HG02610 (cell line): ENCODE measurements around the gene SH3PXD2A.
A peak's percentile ranks its signal among the peaks of the same experiment; 100 is the strongest.
"Not testable (repeated sequence)": the region's sequence is repeated elsewhere in the genome, so short reads cannot be mapped to it uniquely, and the experiment has no call there.

Experiments used
- ATAC-seq: cut with Tn5 transposase; IDR thresholded peaks from one replicate; pipeline ENCODE4 v1.9.1; 2021; ENCODE audit warnings: mild to moderate bottlenecking, moderate library complexity; ENCODE audit not compliant: unreplicated experiment

Gene SH3PXD2A

GRCh38 chr10:103750836-103751235 is 104.5 kb downstream of the SH3PXD2A start:
- ATAC-seq = no peak

- no peak for ATAC-seq
Observed at GRCh38 chr10:103749779-103750178, 105.6 kb downstream of the SH3PXD2A start.

DNA sequence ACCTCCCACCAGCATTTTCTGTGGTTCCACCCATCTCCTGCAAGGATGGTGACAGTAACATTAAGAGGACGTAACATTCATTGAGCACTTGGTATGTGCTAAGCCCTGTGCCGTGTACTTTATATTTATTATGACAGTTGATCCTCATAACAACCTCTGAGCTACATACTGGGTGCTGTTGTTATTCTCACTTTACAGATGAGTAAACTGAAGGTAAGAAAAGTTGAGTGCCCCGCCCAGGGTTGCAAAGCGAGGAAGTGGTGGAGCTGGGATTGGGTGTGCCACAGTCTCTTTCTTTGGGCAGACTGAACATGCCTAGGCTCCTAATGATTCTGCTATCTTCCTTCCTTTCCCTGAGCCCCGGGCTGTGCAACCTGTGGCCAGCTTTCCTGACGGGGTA is 107.4 kb downstream of the SH3PXD2A start:
- no peak for ATAC-seq

GRCh38 chr10:103747193-103747865 is 108.0 kb downstream of the SH3PXD2A start:
- no peak for ATAC-seq

- no peak for ATAC-seq
Observed at GRCh38 chr10:103746598-103746997, 108.8 kb downstream of the SH3PXD2A start.

GRCh38 chr10:103745341-103746247 is 109.8 kb downstream of the SH3PXD2A start:
- ATAC-seq = peak; percentile 45

- ATAC-seq = no peak
Observed at GRCh38 chr10:103742824-103743223, 112.6 kb downstream of the SH3PXD2A start.

GRCh38 chr10:103740611-103741010 is 114.8 kb downstream of the SH3PXD2A start:
- no peak for ATAC-seq

GRCh38 chr10:103739039-103739764 is 116.2 kb downstream of the SH3PXD2A start:
- ATAC-seq = no peak

- ATAC-seq = no peak
Observed at GRCh38 chr10:103737735-103738367, 117.5 kb downstream of the SH3PXD2A start.

DNA sequence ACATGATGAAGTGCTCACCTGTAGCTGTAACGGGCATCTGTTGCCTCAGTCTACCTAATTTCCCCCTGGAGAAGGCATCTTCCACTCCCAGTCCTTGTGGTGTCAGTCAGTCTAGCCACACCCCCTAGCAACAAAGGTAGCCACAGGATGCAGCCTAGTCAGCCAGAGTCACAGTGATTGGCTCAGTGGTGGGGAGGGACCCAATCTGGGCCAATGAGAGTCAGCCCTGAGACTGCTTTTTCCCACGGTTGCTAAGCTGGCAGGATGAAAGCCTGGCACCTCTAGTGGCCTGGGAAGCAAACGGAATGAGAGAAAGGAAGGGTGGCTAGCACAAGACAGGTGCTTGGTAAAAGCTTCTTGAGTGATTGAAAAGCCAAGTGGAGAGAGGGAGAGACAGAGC is 118.6 kb downstream of the SH3PXD2A start:
- no peak for ATAC-seq

DNA sequence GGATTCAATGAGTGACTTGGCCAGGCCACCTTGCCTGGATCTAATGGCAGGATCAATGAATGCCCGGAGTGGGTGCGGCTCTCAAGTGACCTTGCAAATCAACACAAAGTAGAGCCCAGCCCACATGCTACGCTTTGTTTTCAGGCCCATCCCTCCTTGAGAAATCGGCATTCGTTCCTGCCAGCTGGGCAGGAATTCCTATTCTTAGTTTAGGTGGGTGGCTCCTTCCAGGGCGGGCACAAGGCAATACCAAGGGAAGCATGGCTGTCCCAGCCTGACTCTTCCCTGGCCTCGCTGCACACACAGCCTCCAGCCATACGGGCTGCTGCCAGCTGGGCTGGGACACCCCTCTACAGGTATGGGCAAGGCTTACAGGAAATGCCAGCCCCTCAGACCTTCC is 119.3 kb downstream of the SH3PXD2A start:
- ATAC-seq = no peak

- no peak for ATAC-seq
Observed at GRCh38 chr10:103734731-103735130, 120.6 kb downstream of the SH3PXD2A start.

DNA sequence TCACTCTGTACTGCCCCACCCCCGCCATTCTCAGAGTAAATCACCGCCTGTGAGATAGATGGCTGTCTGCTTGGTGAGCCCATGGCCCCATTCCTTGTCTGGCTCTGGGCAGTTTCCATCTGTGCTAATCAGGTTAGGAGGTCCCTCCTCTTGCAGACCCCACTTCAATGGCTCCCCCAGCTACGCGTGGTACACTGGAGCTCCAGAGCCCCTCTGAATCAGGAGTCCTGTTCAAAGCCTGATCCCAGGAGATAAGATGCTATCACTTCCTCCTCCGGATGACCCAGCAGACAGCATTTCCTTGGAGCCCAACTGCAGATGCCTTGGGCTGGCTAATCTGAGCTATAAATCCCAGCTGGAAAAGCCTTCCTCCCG is 122.3 kb downstream of the SH3PXD2A start:
- no peak for ATAC-seq

DNA sequence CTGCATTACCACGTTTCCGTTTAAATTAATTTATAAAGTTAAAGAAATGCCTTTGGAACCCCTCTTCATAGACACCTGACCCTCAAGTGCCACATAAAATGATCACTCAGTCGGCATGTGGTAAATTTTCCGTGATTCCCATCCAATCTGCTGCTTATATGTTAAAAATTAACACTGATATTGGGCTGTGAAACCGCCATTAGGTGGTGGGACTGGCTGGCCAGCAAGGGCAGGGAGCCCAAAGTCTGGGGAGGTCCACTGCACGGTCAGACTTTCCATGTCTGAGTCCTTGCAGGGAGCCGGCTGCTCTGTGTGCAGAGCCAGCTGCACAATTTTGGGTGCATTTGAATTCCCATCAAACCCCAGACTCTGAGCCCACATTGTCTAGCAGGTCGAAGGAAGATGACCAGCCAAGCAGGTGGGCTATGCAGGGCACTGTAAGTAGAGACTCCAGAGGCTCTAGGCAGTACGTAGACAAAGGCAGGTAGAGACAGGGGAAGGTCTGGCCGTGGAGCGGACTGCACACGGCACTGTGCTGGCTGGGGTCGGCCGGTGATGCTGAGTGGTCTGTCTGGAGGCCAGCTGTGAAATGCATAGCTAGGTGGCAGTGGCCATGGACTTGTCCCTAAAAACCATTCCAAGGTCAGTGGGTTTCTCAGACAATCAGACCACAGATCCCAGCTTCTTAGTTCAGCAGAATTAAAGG is 122.9 kb downstream of the SH3PXD2A start:
- no peak for ATAC-seq

DNA sequence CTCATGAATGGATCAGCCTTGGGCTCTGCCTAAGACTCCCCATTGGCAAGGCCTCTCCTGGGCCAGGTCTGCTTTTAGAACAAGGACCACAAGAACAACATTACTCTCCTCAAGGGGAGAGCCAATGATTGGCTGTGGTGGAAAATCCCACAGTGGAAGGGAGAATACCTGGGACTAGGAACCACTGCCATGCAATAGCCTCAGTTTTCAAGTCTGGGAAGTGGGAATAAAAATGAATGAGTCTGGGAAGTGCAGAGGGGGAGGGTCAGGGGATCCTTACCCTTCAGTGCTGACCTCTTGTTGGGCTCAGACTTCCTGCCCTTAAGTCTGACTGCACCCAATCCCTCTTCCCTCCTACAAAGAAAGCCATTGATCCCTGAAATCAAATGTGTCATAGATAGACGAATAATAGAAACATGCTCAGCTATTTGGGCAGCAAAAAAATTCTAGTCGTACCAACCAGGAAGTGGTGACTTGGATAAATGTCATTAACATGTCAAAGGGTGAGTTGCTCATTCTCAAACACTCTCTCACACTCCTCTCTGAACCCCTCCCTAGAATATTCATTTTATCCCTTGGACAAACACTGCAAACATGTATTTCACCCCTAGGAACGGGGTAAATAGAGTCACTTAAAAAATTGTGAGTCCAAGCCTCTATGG is 123.6 kb downstream of the SH3PXD2A start:
- ATAC-seq = no peak

DNA sequence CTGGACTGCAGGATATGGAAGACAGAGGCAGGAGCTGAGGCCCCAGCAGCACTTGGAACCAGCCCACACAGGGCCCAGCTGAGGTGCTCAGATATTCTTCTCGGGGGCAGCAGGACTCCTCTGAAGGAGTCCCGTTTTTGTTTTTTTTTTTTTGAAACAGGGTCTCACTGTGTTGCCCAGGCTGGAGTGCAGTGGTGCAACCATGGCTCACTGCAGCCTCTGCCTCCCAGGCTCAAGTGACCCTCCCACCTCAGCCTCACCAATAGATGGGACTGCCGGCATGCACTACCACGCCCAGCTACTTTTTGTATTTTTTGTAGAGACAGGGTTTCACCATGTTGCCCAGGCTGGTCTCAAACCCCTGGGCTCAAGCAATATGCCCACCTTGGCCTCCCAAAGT is 124.3 kb downstream of the SH3PXD2A start:
- not testable (repeated sequence) for ATAC-seq

DNA sequence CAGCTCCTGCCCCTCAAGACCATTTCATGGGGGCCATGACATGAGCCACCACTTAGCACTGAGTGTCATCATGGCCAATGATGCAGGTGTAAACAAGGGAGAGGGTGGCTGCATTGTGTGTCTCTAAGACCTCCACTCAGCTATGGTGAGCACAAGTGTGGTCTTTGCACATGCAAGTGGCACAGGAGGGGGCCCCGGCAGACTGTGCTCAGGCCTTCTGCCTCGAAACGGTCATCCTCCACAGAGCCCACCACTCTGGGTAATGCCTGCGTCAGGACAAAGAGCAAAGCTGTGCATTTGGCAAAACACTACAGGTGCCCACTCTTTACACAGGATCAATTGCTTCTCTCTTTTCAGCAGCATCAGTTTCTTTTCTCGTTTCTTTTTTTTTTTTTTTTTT is 125.5 kb downstream of the SH3PXD2A start:
- no peak for ATAC-seq

DNA sequence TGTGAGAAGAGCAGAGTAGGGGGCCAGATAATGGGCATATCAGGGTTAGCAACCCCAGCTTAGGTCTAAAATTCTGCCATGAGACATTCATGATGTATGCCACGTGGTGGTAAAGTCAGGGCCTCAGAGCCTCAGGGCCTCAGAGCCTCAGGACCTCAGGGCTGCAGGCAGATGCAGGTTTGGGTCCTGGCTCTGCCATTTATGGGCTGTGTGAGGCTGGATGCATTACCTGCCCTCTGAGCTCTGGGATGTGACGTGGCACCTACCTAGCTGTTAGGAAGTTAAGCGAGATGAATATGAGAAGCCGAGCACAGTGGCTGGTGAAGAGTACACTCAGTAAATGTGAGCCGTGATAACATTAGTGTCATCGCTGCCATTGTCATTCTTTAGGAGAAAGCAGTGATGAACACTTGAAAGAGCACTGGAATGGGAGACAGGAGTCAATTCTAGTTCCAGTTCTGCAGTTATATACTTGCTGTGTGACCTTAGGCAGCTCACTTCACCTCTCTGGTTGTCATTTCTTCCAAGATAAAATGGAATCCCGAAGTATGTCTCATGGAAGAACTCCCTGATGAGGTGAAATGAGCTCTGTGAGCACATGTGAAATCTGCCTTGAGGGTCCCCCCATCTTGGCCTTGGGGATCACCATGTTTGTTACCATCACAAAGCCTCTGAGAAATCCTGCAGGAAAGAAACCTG is 127.2 kb downstream of the SH3PXD2A start:
- ATAC-seq = no peak
